ENCODE results near the gene DMRT1. TPM values are rescaled to one million over a fixed set of nuclear protein-coding genes. Genes with fewer than 3 reads are reported as not detected.

The DMRT1 gene
- total and polyA plus RNA-seq, 7 donors: not detected

GRCh38 chr9:920927-921326 is 79.4 kb downstream of the DMRT1 start:
- peaks cover 0 to 7% (median 0%) of the 10 kb centered on the region in 3 donors for H3K27me3 ChIP-seq (ENCODE audit: insufficient read depth in 3 of 3, low read length in 2 of 3)
- TF ChIP-seq CTCF (IDR thresholded peaks at IDR 0.05): no peak
- no peak for ATAC-seq
- no peak overlapping the region for H3K27ac ChIP-seq
- intact Hi-C loops (cut with DNase I): no loop called here
- H3K9me3 ChIP-seq: no peaks in the 10 kb centered on the region
- 75 to 84% (median 78%) methylated on average over 4 of the region's 4 CpGs for WGBS, 3 donors
- no peaks in the 10 kb centered on the region for H3K4me1 ChIP-seq
- H3K36me3 ChIP-seq (ENCODE audit: insufficient read depth in 1 of 2, low read depth in 1 of 2): no peaks in the 10 kb centered on the region
- DNase-seq: no peak
- no peak overlapping the region for H3K4me3 ChIP-seq

- Histone ChIP-seq H3K9me3 (no peaks in the 10 kb centered on the region), H3K27ac (no peak overlapping the region), H3K36me3 (ENCODE audit: insufficient read depth in 1 of 2, low read depth in 1 of 2) (no peaks in the 10 kb centered on the region), H3K27me3 (ENCODE audit: insufficient read depth in 3 of 3, low read length in 2 of 3) (peaks cover 0 to 7% (median 0%) of the 10 kb centered on the region in 3 donors), H3K4me3 (no peak overlapping the region), H3K4me1 (no peaks in the 10 kb centered on the region)
- TF ChIP-seq CTCF (IDR thresholded peaks at IDR 0.05): no peak
- intact Hi-C loops (cut with DNase I): no loop called here
- ATAC-seq: no peak
- DNase-seq: no peak
- 55 to 65% (median 62%) methylated on average over 4 of the region's 4 CpGs for WGBS, 3 donors
Measured at GRCh38 chr9:922171-922570, 80.7 kb downstream of the DMRT1 start.

- WGBS, 3 donors: 76 to 84% (median 80%) methylated on average over 7 of the region's 7 CpGs
- TF ChIP-seq CTCF (IDR thresholded peaks at IDR 0.05): no peak
- H3K27me3 ChIP-seq (ENCODE audit: insufficient read depth in 3 of 3, low read length in 2 of 3): peaks cover 0 to 7% (median 0%) of the 10 kb centered on the region in 3 donors
- no peak overlapping the region for H3K4me3 ChIP-seq
- ATAC-seq (no peak), DNase-seq (no peak)
- H3K4me1 ChIP-seq: no peaks in the 10 kb centered on the region
- H3K9me3 ChIP-seq: no peaks in the 10 kb centered on the region
- intact Hi-C loops (cut with DNase I): no loop called here
- H3K27ac ChIP-seq: no peak overlapping the region
- H3K36me3 ChIP-seq (ENCODE audit: insufficient read depth in 1 of 2, low read depth in 1 of 2): no peaks in the 10 kb centered on the region
Measured at GRCh38 chr9:922731-923130, 81.2 kb downstream of the DMRT1 start.

GRCh38 chr9:926976-927375 is 85.5 kb downstream of the DMRT1 start:
- Histone ChIP-seq H3K9me3 (no peaks in the 10 kb centered on the region), H3K27me3 (ENCODE audit: insufficient read depth in 3 of 3, low read length in 2 of 3) (no peaks in the 10 kb centered on the region), H3K27ac (no peak overlapping the region), H3K4me3 (no peak overlapping the region), H3K36me3 (ENCODE audit: insufficient read depth in 1 of 2, low read depth in 1 of 2) (no peaks in the 10 kb centered on the region), H3K4me1 (no peaks in the 10 kb centered on the region)
- TF ChIP-seq CTCF (IDR thresholded peaks at IDR 0.05): no peak
- no peak for DNase-seq
- intact Hi-C loops (cut with DNase I): loop anchor here in 1 of 2 donors (5.0 kb wide), 1 partner anchor 1285 kb away; no protein-coding TSS in a partner anchor
- 84 to 95% (median 84%) methylated on average over 8 of the region's 8 CpGs for WGBS, 3 donors
- ATAC-seq: no peak

GRCh38 chr9:928363-929042 is 87.0 kb downstream of the DMRT1 start:
- Histone ChIP-seq H3K27ac (no peak overlapping the region), H3K4me3 (no peak overlapping the region), H3K9me3 (no peaks in the 10 kb centered on the region), H3K27me3 (ENCODE audit: insufficient read depth in 3 of 3, low read length in 2 of 3) (no peaks in the 10 kb centered on the region), H3K36me3 (ENCODE audit: insufficient read depth in 1 of 2, low read depth in 1 of 2) (no peaks in the 10 kb centered on the region), H3K4me1 (no peaks in the 10 kb centered on the region)
- intact Hi-C loops (cut with DNase I): loop anchor here in 1 of 2 donors (5.0 kb wide), 1 partner anchor 1284 kb away; no protein-coding TSS in a partner anchor
- ATAC-seq (no peak), DNase-seq (no peak)
- 76 to 87% (median 78%) methylated on average over 6 of the region's 6 CpGs for WGBS, 3 donors
- TF ChIP-seq CTCF (IDR thresholded peaks at IDR 0.05): no peak

Data from psoas muscle (tissue), 8 donors.